Measurements from ENCODE around the gene RRP15. TPM values are rescaled to one million over a fixed set of nuclear protein-coding genes. Genes with fewer than 3 reads are reported as not detected.
A peak's percentile ranks its signal among the peaks of the same experiment; 100 is the strongest.

RRP15 gene
- total and polyA plus RNA-seq, 2 experiments from 2014 or later = 19.8 to 86.5 TPM

DNA sequence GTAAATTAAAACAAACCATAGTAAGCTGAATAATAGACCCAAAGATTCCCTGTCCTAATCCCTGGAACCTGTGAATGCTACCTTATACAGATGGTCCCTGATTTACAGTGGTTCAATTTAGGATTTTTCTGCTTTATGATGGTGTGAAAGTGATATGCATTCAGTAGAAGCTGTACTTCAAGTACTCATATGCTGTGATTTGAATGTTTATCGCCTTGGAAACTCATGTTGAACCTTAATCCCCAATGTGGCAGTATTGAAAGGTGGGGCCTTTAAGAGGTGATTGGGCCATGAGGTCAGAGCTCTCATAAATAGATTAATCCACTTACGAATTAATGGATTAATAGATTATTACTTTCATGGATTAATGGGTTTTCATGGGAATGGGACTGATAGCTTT is 10.6 kb upstream of the RRP15 start:
- Histone ChIP-seq H3K27ac (ENCODE audit: low read depth) (no peak overlapping the region), H2AFZ (peak overlapping the region; percentile 56; the same call in 1 of the 2 replicates), H3K4me3 (no peak overlapping the region), H3K27me3 (ENCODE audit: insufficient read depth) (no peaks in the 10 kb centered on the region), H3K4me1 (ENCODE audit: insufficient read depth) (no peaks in the 10 kb centered on the region), H3K9me2 (ENCODE audit: insufficient read depth) (no peaks in the 10 kb centered on the region), H3F3A (replicated peaks; ENCODE audit: low read depth) (no peaks in the 10 kb centered on the region), H3K4me2 (no peak overlapping the region), H3K36me3 (ENCODE audit: insufficient read depth) (no peaks in the 10 kb centered on the region), H4K20me1 (replicated peaks; ENCODE audit: insufficient read depth) (no peaks in the 10 kb centered on the region), H3K79me2 (replicated peaks; ENCODE audit: insufficient read depth) (no peaks in the 10 kb centered on the region)
- no peaks in the 10 kb centered on the region for H3K9me3 Mint-ChIP-seq
- no peak overlapping the region for H3K27ac Mint-ChIP-seq
- ATAC-seq = no peak
- H3K4me1 Mint-ChIP-seq = peaks cover 7% of the 10 kb centered on the region; the same call in 2 of the 3 replicates
- no peak overlapping the region for H3K4me3 Mint-ChIP-seq
- no peak for DNase-seq (ENCODE audit: low spot score)
- H3K27me3 Mint-ChIP-seq (ENCODE audit: insufficient read depth, low read depth, poor library complexity) = no peaks in the 10 kb centered on the region
- no peaks in the 10 kb centered on the region for H3K36me3 Mint-ChIP-seq (ENCODE audit: low read depth)
- TF ChIP-seq, protein P1, sequence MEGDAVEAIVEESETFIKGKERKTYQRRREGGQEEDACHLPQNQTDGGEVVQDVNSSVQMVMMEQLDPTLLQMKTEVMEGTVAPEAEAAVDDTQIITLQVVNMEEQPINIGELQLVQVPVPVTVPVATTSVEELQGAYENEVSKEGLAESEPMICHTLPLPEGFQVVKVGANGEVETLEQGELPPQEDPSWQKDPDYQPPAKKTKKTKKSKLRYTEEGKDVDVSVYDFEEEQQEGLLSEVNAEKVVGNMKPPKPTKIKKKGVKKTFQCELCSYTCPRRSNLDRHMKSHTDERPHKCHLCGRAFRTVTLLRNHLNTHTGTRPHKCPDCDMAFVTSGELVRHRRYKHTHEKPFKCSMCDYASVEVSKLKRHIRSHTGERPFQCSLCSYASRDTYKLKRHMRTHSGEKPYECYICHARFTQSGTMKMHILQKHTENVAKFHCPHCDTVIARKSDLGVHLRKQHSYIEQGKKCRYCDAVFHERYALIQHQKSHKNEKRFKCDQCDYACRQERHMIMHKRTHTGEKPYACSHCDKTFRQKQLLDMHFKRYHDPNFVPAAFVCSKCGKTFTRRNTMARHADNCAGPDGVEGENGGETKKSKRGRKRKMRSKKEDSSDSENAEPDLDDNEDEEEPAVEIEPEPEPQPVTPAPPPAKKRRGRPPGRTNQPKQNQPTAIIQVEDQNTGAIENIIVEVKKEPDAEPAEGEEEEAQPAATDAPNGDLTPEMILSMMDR (conservative IDR thresholded peaks at IDR 0.05; ENCODE audit: low read depth in 2 of 2) = no peak
- TF ChIP-seq EZH2 (IDR thresholded peaks at IDR 0.05; ENCODE audit: low read depth, unreplicated experiment) (no peak), EZH2phosphoT487 (IDR thresholded peaks at IDR 0.05; ENCODE audit: unreplicated experiment) (no peak), ZNF114 (CRISPR knock-in tag; IDR thresholded peaks at IDR 0.05) (no peak), JUNB (IDR thresholded peaks at IDR 0.05; ENCODE audit: unreplicated experiment) (no peak), NANOG (IDR thresholded peaks at IDR 0.05; ENCODE audit: borderline replicate concordance) (no peak), CREB1 (CRISPR knock-in tag; IDR thresholded peaks at IDR 0.05; ENCODE audit: low read depth) (no peak), POLR2AphosphoS5 (IDR thresholded peaks at IDR 0.05; ENCODE audit: low read depth) (no peak), STAT1 (IDR thresholded peaks at IDR 0.05; ENCODE audit: unreplicated experiment) (no peak)
- TF ChIP-seq, protein P2, sequence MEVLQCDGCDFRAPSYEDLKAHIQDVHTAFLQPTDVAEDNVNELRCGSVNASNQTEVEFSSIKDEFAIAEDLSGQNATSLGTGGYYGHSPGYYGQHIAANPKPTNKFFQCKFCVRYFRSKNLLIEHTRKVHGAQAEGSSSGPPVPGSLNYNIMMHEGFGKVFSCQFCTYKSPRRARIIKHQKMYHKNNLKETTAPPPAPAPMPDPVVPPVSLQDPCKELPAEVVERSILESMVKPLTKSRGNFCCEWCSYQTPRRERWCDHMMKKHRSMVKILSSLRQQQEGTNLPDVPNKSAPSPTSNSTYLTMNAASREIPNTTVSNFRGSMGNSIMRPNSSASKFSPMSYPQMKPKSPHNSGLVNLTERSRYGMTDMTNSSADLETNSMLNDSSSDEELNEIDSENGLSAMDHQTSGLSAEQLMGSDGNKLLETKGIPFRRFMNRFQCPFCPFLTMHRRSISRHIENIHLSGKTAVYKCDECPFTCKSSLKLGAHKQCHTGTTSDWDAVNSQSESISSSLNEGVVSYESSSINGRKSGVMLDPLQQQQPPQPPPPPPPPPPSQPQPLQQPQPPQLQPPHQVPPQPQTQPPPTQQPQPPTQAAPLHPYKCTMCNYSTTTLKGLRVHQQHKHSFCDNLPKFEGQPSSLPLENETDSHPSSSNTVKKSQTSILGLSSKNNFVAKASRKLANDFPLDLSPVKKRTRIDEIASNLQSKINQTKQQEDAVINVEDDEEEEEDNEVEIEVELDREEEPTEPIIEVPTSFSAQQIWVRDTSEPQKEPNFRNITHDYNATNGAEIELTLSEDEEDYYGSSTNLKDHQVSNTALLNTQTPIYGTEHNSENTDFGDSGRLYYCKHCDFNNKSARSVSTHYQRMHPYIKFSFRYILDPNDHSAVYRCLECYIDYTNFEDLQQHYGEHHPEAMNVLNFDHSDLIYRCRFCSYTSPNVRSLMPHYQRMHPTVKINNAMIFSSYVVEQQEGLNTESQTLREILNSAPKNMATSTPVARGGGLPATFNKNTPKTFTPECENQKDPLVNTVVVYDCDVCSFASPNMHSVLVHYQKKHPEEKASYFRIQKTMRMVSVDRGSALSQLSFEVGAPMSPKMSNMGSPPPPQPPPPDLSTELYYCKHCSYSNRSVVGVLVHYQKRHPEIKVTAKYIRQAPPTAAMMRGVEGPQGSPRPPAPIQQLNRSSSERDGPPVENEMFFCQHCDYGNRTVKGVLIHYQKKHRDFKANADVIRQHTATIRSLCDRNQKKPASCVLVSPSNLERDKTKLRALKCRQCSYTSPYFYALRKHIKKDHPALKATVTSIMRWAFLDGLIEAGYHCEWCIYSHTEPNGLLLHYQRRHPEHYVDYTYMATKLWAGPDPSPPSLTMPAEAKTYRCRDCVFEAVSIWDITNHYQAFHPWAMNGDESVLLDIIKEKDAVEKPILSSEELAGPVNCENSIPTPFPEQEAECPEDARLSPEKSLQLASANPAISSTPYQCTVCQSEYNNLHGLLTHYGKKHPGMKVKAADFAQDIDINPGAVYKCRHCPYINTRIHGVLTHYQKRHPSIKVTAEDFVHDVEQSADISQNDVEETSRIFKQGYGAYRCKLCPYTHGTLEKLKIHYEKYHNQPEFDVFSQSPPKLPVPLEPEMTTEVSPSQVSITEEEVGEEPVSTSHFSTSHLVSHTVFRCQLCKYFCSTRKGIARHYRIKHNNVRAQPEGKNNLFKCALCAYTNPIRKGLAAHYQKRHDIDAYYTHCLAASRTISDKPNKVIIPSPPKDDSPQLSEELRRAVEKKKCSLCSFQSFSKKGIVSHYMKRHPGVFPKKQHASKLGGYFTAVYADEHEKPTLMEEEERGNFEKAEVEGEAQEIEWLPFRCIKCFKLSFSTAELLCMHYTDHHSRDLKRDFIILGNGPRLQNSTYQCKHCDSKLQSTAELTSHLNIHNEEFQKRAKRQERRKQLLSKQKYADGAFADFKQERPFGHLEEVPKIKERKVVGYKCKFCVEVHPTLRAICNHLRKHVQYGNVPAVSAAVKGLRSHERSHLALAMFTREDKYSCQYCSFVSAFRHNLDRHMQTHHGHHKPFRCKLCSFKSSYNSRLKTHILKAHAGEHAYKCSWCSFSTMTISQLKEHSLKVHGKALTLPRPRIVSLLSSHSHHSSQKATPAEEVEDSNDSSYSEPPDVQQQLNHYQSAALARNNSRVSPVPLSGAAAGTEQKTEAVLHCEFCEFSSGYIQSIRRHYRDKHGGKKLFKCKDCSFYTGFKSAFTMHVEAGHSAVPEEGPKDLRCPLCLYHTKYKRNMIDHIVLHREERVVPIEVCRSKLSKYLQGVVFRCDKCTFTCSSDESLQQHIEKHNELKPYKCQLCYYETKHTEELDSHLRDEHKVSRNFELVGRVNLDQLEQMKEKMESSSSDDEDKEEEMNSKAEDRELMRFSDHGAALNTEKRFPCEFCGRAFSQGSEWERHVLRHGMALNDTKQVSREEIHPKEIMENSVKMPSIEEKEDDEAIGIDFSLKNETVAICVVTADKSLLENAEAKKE (CRISPR knock-in tag; IDR thresholded peaks at IDR 0.05) = no peak
- TF ChIP-seq, protein P3, sequence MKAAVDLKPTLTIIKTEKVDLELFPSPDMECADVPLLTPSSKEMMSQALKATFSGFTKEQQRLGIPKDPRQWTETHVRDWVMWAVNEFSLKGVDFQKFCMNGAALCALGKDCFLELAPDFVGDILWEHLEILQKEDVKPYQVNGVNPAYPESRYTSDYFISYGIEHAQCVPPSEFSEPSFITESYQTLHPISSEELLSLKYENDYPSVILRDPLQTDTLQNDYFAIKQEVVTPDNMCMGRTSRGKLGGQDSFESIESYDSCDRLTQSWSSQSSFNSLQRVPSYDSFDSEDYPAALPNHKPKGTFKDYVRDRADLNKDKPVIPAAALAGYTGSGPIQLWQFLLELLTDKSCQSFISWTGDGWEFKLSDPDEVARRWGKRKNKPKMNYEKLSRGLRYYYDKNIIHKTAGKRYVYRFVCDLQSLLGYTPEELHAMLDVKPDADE (IDR thresholded peaks at IDR 0.05) = no peak
